ENCODE data around the gene RUNDC3A. TPM values are rescaled to one million over a fixed set of nuclear protein-coding genes. Genes with fewer than 3 reads are reported as not detected.

Gene RUNDC3A
- total RNA-seq, 8 experiments from 2014 or later: 1.8 to 84.1 (median 49.1) TPM

GRCh38 chr17:44272954-44273353 lies 35.4 kb upstream of the RUNDC3A start:
- in situ Hi-C loops (cut with MboI; ENCODE audit: low pct_unique_long_range_greater_than_20kb in 2 of 9, low sequenced_read_pairs in 9 of 9, unreplicated experiment in 9 of 9): no loop called here
- no peak for ATAC-seq (replicated peaks in 6 of 8)

GRCh38 chr17:44273607-44274006 lies 34.8 kb upstream of the RUNDC3A start:
- Histone ChIP-seq H3K4me1 (replicated peaks in 1 of 2) (no peaks in the 10 kb centered on the region), H3K4me3 (no peak overlapping the region), H3K27ac (no peak overlapping the region)
- no peak for ATAC-seq (replicated peaks in 6 of 8)
- in situ Hi-C loops (cut with MboI; ENCODE audit: low pct_unique_long_range_greater_than_20kb in 2 of 9, low sequenced_read_pairs in 9 of 9, unreplicated experiment in 9 of 9): no loop called here
- 74 to 100% (median 86%) methylated on average over 1 to 3 of the region's 5 CpGs; no CpG with 5 or more reads in 3 of the 10 experiments for WGBS, 10 experiments

More at GRCh38 chr17:44272954-44273353, 35.4 kb upstream of the RUNDC3A start:
- Histone ChIP-seq H3K4me3 (no peak overlapping the region), H3K4me1 (replicated peaks in 1 of 2) (no peaks in the 10 kb centered on the region), H3K27ac (no peak overlapping the region)
- WGBS, 10 experiments: 63 to 88% (median 78%) methylated on average over 1 to 2 of the region's 6 CpGs; no CpG with 5 or more reads in 4 of the 10 experiments

DNA sequence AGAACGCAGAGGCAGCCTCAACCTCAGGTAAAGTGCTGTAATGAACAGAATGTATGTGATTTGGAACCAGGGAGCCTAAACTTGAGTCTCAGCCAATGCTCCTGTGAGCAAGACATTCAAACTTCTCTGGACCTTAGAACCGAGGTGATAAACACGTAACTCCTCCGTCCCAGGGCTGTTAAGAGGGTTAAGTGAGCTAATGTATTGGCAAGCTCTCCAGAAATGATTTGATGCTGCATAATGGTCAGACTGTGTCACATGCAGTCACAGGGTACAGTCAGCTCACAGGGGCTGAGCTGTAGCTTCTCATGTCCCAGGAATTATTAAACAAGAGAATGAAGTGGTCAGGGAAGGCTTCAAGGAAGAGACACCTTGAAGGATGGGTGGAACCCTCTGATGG lies 30.4 kb upstream of the RUNDC3A start:
- in situ Hi-C loops (cut with MboI; ENCODE audit: low pct_unique_long_range_greater_than_20kb in 2 of 9, low sequenced_read_pairs in 9 of 9, unreplicated experiment in 9 of 9): no loop called here
- 0 to 85% (median 65%) methylated on average over 1 to 4 of the region's 4 CpGs; no CpG with 5 or more reads in 2 of the 10 experiments for WGBS, 10 experiments

DNA sequence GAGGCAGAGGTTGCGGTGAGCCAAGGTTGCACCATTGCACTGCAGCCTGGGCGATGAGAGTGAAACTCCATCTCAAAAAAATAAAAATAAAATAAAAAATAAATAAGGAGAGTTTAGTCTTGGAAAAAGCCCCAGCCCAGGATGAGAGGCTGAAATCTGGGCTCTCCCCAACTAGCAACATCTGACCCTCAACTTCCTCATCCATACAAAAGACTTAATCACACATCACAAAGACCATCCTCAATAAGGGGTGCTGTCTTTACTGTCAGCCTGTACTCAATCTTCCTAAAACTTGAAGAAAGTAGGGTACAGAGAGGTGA lies 29.1 kb upstream of the RUNDC3A start:
- Histone ChIP-seq H3K4me3 (no peak overlapping the region), H3K27ac (no peak overlapping the region), H3K4me1 (replicated peaks in 1 of 2) (no peaks in the 10 kb centered on the region)
- in situ Hi-C loops (cut with MboI; ENCODE audit: low pct_unique_long_range_greater_than_20kb in 2 of 9, low sequenced_read_pairs in 9 of 9, unreplicated experiment in 9 of 9): no loop called here
- 60 to 89% (median 83%) methylated on average over 1 to 2 of the region's 2 CpGs; no CpG with 5 or more reads in 5 of the 10 experiments for WGBS, 10 experiments
- ATAC-seq (replicated peaks in 6 of 8): no peak

More for the DNA sequence above, 30.4 kb upstream of the RUNDC3A start:
- no peaks in the 10 kb centered on the region for H3K4me1 ChIP-seq (replicated peaks in 1 of 2)
- ATAC-seq (replicated peaks in 6 of 8): no peak
- H3K27ac ChIP-seq: no peak overlapping the region
- no peak overlapping the region for H3K4me3 ChIP-seq

DNA sequence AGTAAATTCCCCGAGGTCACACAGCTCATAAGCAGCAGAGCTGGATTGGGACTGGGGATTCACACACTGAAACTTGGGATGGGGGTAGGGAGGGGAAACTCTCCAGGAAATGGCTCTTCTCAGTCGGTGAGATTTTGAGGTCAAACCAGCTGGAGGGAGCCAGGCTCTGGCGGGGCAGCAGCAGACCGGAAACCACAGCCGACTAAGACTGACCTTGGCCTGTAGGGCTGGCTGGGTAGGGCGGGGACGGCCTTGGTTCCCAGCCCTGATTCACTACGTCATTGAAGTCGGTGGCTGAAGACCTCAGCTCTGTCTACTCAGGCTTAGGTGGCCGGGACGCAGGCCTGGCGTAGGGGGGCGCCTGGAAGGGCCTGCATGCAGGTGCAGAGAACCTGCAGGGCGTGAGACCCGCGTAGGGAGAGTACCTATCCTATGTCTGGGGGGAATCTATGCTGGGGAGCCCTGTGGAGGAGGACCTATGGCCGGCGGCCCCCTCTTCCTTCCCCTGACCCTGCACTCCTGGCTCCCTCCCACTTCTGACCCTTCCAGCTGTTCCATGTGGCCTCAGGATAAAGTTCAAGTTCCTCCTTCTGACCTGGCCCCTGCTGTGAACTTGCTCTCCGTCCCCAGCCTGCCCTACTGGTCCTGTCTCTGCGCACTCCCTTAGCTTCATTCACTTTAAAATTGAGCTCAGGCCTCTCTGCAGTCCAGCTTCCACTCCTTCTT lies 28.6 kb upstream of the RUNDC3A start:
- 33 to 86% (median 40%) methylated on average over 4 to 14 of the region's 20 CpGs; no CpG with 5 or more reads in 6 of the 10 experiments for WGBS, 10 experiments
- in situ Hi-C loops (cut with MboI; ENCODE audit: low pct_unique_long_range_greater_than_20kb in 2 of 9, low sequenced_read_pairs in 9 of 9, unreplicated experiment in 9 of 9): no loop called here
- H3K27ac ChIP-seq: no peak overlapping the region
- H3K4me1 ChIP-seq (replicated peaks in 1 of 2): no peaks in the 10 kb centered on the region
- H3K4me3 ChIP-seq: no peak overlapping the region
- ATAC-seq (replicated peaks in 6 of 8): peak in 6 of 8 experiments; percentile 39 to 100 (median 60)

DNA sequence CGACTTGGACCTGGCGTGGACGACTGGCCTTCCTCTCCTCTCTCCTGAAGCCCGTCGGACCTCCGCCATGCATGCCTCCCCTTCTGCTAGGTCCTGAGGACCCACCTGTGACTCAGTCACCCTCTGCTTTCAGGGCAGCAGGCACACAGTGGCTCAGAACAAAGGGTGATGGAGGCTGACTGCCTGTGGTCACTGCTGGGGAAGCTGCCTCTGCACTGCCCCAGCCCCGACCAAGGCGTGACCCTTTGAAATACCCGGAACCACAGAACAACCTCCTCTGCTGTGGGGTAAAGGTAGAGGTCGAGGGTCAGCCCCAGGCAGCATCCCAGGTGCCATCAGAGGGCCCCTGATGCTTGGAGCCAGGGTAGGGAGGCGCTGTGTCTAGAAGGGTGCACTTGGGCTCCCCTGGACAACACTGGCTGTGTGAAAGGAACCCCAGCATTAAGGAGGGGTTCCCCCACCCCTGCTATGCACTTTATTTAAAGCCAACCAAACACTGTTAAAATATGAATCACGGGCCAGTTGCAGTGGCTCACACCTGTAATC lies 27.9 kb upstream of the RUNDC3A start:
- Histone ChIP-seq H3K4me1 (replicated peaks in 1 of 2) (no peaks in the 10 kb centered on the region), H3K4me3 (no peak overlapping the region), H3K27ac (no peak overlapping the region)
- no peak for ATAC-seq (replicated peaks in 6 of 8)
- WGBS, 10 experiments: 40 to 71% (median 62%) methylated on average over 1 to 9 of the region's 12 CpGs; no CpG with 5 or more reads in 4 of the 10 experiments
- in situ Hi-C loops (cut with MboI; ENCODE audit: low pct_unique_long_range_greater_than_20kb in 2 of 9, low sequenced_read_pairs in 9 of 9, unreplicated experiment in 9 of 9): no loop called here

DNA sequence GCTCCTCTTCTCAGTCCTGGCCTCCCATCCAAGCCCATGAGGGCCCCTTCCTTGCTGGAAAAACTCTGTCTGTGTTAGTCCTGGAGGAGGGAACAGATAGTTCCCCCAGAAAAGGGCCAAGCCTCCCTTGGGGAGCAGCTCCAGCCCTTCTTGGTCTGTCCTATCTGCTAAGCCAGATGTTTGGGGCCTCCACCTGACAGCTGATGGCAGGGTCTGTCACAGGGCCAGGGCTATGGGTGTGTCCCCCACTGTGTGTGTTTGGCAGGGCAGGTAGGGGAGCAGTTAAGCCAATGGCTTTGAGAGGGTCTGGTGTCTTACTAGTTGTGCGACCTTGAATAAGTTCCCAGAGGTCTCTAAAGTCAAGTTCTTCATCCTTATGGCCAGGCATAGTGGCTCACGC lies 26.8 kb upstream of the RUNDC3A start:
- H3K4me1 ChIP-seq (replicated peaks in 1 of 2): no peaks in the 10 kb centered on the region
- in situ Hi-C loops (cut with MboI; ENCODE audit: low pct_unique_long_range_greater_than_20kb in 2 of 9, low sequenced_read_pairs in 9 of 9, unreplicated experiment in 9 of 9): no loop called here
- no peak for ATAC-seq (replicated peaks in 6 of 8)
- H3K4me3 ChIP-seq: no peak overlapping the region
- WGBS, 10 experiments: 60 to 83% (median 64%) methylated on average over 1 to 2 of the region's 2 CpGs; no CpG with 5 or more reads in 6 of the 10 experiments
- no peak overlapping the region for H3K27ac ChIP-seq

GRCh38 chr17:44282264-44282663 lies 26.1 kb upstream of the RUNDC3A start:
- Histone ChIP-seq H3K4me3 (no peak overlapping the region), H3K27ac (no peak overlapping the region), H3K4me1 (replicated peaks in 1 of 2) (no peaks in the 10 kb centered on the region)
- in situ Hi-C loops (cut with MboI; ENCODE audit: low pct_unique_long_range_greater_than_20kb in 2 of 9, low sequenced_read_pairs in 9 of 9, unreplicated experiment in 9 of 9): no loop called here
- WGBS, 10 experiments: 17 to 63% (median 28%) methylated on average over 1 to 2 of the region's 3 CpGs; no CpG with 5 or more reads in 6 of the 10 experiments
- ATAC-seq (replicated peaks in 6 of 8): no peak

- H3K4me3 ChIP-seq: no peak overlapping the region
- in situ Hi-C loops (cut with MboI; ENCODE audit: low pct_unique_long_range_greater_than_20kb in 2 of 9, low sequenced_read_pairs in 9 of 9, unreplicated experiment in 9 of 9): no loop called here
- H3K4me1 ChIP-seq (replicated peaks in 1 of 2): no peaks in the 10 kb centered on the region
- no peak overlapping the region for H3K27ac ChIP-seq
- no peak for ATAC-seq (replicated peaks in 6 of 8)
- WGBS, 10 experiments: 60 to 92% (median 86%) methylated on average over 1 to 2 of the region's 8 CpGs; no CpG with 5 or more reads in 7 of the 10 experiments
Measured at GRCh38 chr17:44283344-44284023, 24.9 kb upstream of the RUNDC3A start.

- 50 to 100% (median 83%) methylated on average over 1 to 3 of the region's 4 CpGs; no CpG with 5 or more reads in 3 of the 10 experiments for WGBS, 10 experiments
- ATAC-seq (replicated peaks in 6 of 8): no peak
Measured at GRCh38 chr17:44284024-44284400, 24.4 kb upstream of the RUNDC3A start.

DNA sequence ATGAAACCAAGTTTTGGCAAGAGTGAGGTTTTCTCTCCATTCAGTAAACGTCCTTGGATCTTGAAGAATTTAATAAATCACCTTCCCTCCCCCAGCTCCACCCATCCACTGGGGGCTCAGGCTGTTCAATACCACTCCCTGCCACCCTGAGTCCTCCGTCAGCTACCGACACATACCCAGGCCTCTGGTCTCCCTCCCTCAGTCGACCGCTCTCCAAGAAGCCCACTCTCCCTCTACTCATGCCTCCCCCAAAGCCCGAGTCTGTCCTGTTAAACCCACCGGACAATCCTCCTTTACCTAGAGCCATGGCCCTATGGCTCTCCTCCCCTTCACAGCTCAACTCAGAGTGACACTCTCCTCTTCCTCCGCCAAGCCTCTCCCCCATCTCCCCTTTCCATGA lies 20.8 kb upstream of the RUNDC3A start:
- Histone ChIP-seq H3K4me3 (no peak overlapping the region), H3K4me1 (replicated peaks in 1 of 2) (no peaks in the 10 kb centered on the region), H3K27ac (no peak overlapping the region)
- in situ Hi-C loops (cut with MboI; ENCODE audit: low pct_unique_long_range_greater_than_20kb in 2 of 9, low sequenced_read_pairs in 9 of 9, unreplicated experiment in 9 of 9): no loop called here
- no peak for ATAC-seq (replicated peaks in 6 of 8)
- 17 to 83% (median 59%) methylated on average over 1 to 8 of the region's 8 CpGs; no CpG with 5 or more reads in 1 of the 10 experiments for WGBS, 10 experiments

More at GRCh38 chr17:44284024-44284400, 24.4 kb upstream of the RUNDC3A start:
- Histone ChIP-seq H3K4me3 (no peak overlapping the region), H3K4me1 (replicated peaks in 1 of 2) (no peaks in the 10 kb centered on the region), H3K27ac (no peak overlapping the region)
- in situ Hi-C loops (cut with MboI; ENCODE audit: low pct_unique_long_range_greater_than_20kb in 2 of 9, low sequenced_read_pairs in 9 of 9, unreplicated experiment in 9 of 9): no loop called here

DNA sequence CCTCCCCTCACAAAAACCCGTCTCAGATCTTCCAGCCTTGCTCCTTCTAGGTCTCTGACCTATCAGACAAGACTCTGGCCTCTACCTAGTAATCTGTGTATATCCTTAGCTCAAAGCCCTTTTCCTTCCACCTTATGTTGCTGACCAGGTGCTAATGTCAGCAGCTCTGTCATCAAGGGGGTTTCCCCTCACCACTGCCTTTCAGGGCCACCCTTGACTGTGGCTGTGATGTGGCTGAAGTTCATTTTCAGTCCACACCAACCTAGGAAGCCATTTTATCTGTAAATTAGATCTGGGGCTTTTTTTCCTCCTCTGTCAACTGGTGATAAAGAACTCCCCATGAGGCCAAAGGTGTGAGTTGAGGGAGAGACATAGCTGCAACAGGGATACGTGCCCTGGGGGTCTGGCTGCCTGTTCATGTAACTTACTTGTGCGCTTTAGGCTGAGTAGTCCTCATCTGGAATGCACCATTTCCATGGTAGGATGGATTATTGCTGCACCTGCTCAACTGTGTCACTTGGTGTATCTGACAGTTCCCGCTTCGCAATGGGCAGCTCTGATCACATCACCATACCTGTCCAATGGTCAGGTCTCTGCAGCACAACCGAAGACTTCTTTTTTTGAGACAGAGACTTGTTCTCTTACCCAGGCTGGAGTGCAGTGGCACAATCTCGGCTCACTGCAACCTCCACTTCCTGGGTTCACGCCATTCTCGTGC lies 14.7 kb upstream of the RUNDC3A start:
- no peak for ATAC-seq (replicated peaks in 6 of 8)
- Histone ChIP-seq H3K4me3 (no peak overlapping the region), H3K4me1 (replicated peaks in 1 of 2) (no peaks in the 10 kb centered on the region), H3K27ac (no peak overlapping the region)
- in situ Hi-C loops (cut with MboI; ENCODE audit: low pct_unique_long_range_greater_than_20kb in 2 of 9, low sequenced_read_pairs in 9 of 9, unreplicated experiment in 9 of 9): no loop called here
- 23 to 90% (median 79%) methylated on average over 4 to 6 of the region's 9 CpGs; no CpG with 5 or more reads in 4 of the 10 experiments for WGBS, 10 experiments

- H3K27ac ChIP-seq: no peak overlapping the region
- in situ Hi-C loops (cut with MboI; ENCODE audit: low pct_unique_long_range_greater_than_20kb in 2 of 9, low sequenced_read_pairs in 9 of 9, unreplicated experiment in 9 of 9): no loop called here
- H3K4me1 ChIP-seq (replicated peaks in 1 of 2): no peaks in the 10 kb centered on the region
- H3K4me3 ChIP-seq: no peak overlapping the region
- 21 to 69% (median 44%) methylated on average over 1 to 2 of the region's 3 CpGs; no CpG with 5 or more reads in 5 of the 10 experiments for WGBS, 10 experiments
- ATAC-seq (replicated peaks in 6 of 8): no peak
Measured at GRCh38 chr17:44297975-44298374, 10.4 kb upstream of the RUNDC3A start.
